Measurements from ENCODE around the gene FAM222B. TPM values are rescaled to one million over a fixed set of nuclear protein-coding genes. Genes with fewer than 3 reads are reported as not detected.

The FAM222B gene
- total and polyA plus RNA-seq, 9 of the 15 experiments (the other 6 are each of a cell fraction or from before 2014, with no cell fraction given), result 4.0 to 34.6 (median 7.5) TPM

DNA sequence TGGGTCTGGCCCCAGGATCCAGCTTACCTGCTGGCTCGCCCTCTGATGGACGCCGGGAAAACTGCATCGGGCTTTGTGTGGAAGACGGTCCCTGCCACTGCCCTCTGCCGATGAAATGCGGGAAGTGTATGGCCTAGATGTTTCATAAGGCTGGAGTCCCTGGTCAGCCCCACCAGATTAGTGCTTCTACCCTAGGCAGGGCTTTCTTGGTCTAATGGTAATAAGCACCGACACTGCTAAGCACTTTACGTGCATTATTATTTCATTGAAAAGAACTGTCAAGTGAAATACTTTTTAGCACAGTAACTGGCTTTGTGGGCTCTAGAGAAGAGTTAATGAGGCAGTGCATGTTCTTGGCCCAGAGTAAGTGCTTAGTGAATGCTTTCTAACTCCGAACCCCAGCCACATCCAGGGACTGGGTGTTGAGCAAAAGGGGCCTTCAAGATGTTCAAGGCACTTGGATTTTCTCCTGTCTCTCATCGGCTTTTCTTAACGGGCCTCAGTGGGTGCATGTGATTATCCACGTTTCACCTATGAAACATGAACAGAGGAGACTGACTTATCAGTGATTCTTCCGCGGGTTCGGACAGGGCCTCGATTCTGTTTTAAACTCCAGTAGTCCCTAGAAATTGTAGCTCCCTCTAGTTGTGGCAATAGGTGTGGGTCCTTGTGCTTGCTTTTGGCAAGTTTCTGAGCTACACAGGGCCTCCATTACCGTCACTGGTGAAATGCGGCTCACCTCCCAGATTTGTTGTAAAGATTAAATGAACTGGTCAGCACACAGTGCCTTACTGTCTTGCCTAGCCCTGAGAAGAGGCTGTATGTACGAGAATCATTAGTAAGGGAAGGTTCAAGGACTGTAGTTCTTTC, 92.2 kb downstream of the FAM222B start (continued):
- TF ChIP-seq, protein P1, sequence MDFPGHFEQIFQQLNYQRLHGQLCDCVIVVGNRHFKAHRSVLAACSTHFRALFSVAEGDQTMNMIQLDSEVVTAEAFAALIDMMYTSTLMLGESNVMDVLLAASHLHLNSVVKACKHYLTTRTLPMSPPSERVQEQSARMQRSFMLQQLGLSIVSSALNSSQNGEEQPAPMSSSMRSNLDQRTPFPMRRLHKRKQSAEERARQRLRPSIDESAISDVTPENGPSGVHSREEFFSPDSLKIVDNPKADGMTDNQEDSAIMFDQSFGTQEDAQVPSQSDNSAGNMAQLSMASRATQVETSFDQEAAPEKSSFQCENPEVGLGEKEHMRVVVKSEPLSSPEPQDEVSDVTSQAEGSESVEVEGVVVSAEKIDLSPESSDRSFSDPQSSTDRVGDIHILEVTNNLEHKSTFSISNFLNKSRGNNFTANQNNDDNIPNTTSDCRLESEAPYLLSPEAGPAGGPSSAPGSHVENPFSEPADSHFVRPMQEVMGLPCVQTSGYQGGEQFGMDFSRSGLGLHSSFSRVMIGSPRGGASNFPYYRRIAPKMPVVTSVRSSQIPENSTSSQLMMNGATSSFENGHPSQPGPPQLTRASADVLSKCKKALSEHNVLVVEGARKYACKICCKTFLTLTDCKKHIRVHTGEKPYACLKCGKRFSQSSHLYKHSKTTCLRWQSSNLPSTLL (IDR thresholded peaks at IDR 0.05), result no peak
- TF ChIP-seq MCM5 (IDR thresholded peaks at IDR 0.05; ENCODE audit: low read depth), result no peak
- peak; percentile 88 for TF ChIP-seq KLF16 (IDR thresholded peaks at IDR 0.05)
- 0 out of 2 replicates have a peak, but pooled peaks have one; percentile 16 for TF ChIP-seq ILF3 (IDR thresholded peaks at IDR 0.05; ENCODE audit: borderline replicate concordance)
- TF ChIP-seq ETV5 (CRISPR knock-in tag; IDR thresholded peaks at IDR 0.05; ENCODE audit: low read depth), result peak; percentile 67; the same call in 1 of the 2 replicates
- no peak for TF ChIP-seq TEAD2 (tag; IDR thresholded peaks at IDR 0.05)
- TF ChIP-seq ELF2 (CRISPR knock-in tag; IDR thresholded peaks at IDR 0.05), result 0 out of 2 replicates have a peak, but pooled peaks have one; percentile 27
- TF ChIP-seq CREM (IDR thresholded peaks at IDR 0.05; ENCODE audit: low read depth), result peak; percentile 65; the same call in 1 of the 2 replicates
- TF ChIP-seq, protein P2, sequence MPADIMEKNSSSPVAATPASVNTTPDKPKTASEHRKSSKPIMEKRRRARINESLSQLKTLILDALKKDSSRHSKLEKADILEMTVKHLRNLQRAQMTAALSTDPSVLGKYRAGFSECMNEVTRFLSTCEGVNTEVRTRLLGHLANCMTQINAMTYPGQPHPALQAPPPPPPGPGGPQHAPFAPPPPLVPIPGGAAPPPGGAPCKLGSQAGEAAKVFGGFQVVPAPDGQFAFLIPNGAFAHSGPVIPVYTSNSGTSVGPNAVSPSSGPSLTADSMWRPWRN (IDR thresholded peaks at IDR 0.05; ENCODE audit: low read depth), result no peak
- no peak for TF ChIP-seq ESRRB (CRISPR knock-in tag; IDR thresholded peaks at IDR 0.05; ENCODE audit: borderline replicate concordance)
- peak; percentile 86 for TF ChIP-seq ZNF134 (CRISPR knock-in tag; conservative IDR thresholded peaks at IDR 0.05)
- no peak for TF ChIP-seq NR2C1 (IDR thresholded peaks at IDR 0.05)
- TF ChIP-seq NR2C1 (tag; IDR thresholded peaks at IDR 0.05), result no peak
- no peak for TF ChIP-seq FOXM1 (IDR thresholded peaks at IDR 0.05; ENCODE audit: low read depth)
- TF ChIP-seq FOXM1 (CRISPR knock-in tag; IDR thresholded peaks at IDR 0.05; ENCODE audit: low read depth), result no peak
- TF ChIP-seq ZSCAN29 (IDR thresholded peaks at IDR 0.05), result no peak
- TF ChIP-seq, protein P3, sequence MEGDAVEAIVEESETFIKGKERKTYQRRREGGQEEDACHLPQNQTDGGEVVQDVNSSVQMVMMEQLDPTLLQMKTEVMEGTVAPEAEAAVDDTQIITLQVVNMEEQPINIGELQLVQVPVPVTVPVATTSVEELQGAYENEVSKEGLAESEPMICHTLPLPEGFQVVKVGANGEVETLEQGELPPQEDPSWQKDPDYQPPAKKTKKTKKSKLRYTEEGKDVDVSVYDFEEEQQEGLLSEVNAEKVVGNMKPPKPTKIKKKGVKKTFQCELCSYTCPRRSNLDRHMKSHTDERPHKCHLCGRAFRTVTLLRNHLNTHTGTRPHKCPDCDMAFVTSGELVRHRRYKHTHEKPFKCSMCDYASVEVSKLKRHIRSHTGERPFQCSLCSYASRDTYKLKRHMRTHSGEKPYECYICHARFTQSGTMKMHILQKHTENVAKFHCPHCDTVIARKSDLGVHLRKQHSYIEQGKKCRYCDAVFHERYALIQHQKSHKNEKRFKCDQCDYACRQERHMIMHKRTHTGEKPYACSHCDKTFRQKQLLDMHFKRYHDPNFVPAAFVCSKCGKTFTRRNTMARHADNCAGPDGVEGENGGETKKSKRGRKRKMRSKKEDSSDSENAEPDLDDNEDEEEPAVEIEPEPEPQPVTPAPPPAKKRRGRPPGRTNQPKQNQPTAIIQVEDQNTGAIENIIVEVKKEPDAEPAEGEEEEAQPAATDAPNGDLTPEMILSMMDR (IDR thresholded peaks at IDR 0.05 in 2 of 3, conservative IDR thresholded peaks at IDR 0.05 in 1 of 3; ENCODE audit: insufficient read depth in 2 of 3, low read depth in 1 of 3, low read length in 3 of 3), result peak; percentile 100
- no peak for TF ChIP-seq SETDB1 (IDR thresholded peaks at IDR 0.05; ENCODE audit: low read length)
- no peak for TF ChIP-seq ZNF780A (CRISPR knock-in tag; IDR thresholded peaks at IDR 0.05)
- no peak for TF ChIP-seq ZNF347 (CRISPR knock-in tag; IDR thresholded peaks at IDR 0.05; ENCODE audit: low read depth)
- TF ChIP-seq, protein P4, sequence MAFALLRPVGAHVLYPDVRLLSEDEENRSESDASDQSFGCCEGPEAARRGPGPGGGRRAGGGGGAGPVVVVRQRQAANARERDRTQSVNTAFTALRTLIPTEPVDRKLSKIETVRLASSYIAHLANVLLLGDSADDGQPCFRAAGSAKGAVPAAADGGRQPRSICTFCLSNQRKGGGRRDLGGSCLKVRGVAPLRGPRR (CRISPR knock-in tag; IDR thresholded peaks at IDR 0.05), result no peak
- TF ChIP-seq DMBX1 (CRISPR knock-in tag; IDR thresholded peaks at IDR 0.05; ENCODE audit: borderline replicate concordance), result no peak
- peak; percentile 42; the same call in 1 of the 2 replicates for TF ChIP-seq CEBPB (tag; IDR thresholded peaks at IDR 0.05)
- peak; percentile 66; the same call in 1 of the 2 replicates for TF ChIP-seq LCOR (CRISPR knock-in tag; IDR thresholded peaks at IDR 0.05)
- TF ChIP-seq ZNF140 (CRISPR knock-in tag; IDR thresholded peaks at IDR 0.05), result no peak

Data from K562 (cell line).